T47D (cell line): ENCODE data around the gene AHCYL1.

Source experiments
- DNase-seq, 2 experiments: peaks; one replicate each; pipeline versions ENCODE4 v3.0.0 to v3.0.0-alpha.2; 2011 to 2012; ENCODE audit warnings: low read depth in 1 of 2, low spot score in 1 of 2
- JUND ChIP-seq: IDR thresholded peaks from 2 replicates; pipeline ENCODE4 v1.6.1; 2012; ENCODE audit warnings: low read depth
- in situ Hi-C: cut with HindIII; loops from 2 replicates; pipeline ENCODE4 v1.10.0; 2016; ENCODE audit warnings: low sequenced_read_pairs, low pct_unique_long_range_greater_than_20kb

The AHCYL1 gene

DNA sequence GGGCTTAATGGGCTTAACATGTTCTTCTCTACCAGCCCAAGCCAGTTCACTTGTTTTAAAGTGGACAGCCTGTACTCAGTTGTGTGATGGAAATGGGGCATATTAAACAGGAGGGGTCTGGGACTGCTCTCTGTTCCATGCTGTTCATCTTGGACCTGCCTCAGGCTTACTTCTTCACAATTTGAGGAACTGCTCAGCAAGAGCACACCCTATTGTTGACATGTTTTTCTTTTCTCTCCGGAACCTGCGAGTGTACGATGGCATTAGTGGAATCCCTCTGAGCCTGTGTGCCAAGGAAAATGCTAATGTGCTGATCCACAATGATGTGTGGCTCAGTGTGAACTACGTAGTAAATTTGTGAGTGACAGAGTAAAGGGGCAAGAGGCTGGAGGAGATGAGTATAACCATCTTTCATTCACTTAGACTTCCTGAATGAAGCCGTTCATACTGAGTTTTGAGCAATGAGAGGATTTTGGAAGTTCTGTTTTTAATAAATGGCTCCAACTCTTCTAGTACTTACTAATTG lies 6.9 kb downstream of the AHCYL1 start:
- in situ Hi-C loops: no loop called here
- DNase-seq: no peak
- TF ChIP-seq JUND: no peak

DNA sequence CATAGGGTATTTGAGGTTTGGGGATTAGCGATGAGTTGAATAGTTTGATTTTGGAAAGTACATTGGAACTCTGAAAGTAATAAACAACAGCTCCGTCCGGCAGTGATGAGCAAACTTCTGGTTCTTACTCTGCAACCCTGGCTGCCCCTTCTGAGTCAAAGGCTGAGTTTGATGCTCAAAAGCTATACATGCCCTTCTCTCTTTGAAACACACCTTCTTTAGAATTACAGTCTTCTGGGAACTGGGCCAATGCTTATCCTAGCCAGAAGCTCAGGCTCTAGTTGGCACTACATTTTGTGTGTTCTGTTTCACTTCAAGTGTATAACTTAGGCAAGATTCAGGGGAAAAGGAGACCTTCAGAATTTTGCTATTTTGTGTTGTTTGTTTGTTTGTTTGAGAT lies 9.3 kb downstream of the AHCYL1 start:
- no peak for DNase-seq
- TF ChIP-seq JUND: no peak
- in situ Hi-C loops: no loop called here

DNA sequence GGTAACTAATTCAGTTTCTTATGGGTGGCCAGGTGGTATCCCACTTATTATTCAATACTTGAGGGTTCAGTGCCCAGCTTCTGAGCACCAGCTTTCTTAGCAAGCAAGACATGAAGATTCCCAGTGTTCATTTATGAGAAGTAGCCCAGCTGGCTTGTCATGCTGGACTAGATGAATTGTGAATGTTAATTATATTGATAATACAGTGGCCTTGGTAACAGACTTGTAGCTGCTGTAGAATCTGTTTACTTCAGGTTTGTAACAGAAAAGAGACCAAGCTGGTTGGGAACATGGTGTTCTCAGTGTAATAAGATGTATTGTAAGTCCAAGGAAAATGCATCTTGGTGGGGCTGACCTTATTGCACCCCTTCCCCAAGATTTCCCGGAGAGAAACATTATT lies 10.1 kb downstream of the AHCYL1 start:
- in situ Hi-C loops: no loop called here
- no peak for TF ChIP-seq JUND
- DNase-seq: no peak

DNA sequence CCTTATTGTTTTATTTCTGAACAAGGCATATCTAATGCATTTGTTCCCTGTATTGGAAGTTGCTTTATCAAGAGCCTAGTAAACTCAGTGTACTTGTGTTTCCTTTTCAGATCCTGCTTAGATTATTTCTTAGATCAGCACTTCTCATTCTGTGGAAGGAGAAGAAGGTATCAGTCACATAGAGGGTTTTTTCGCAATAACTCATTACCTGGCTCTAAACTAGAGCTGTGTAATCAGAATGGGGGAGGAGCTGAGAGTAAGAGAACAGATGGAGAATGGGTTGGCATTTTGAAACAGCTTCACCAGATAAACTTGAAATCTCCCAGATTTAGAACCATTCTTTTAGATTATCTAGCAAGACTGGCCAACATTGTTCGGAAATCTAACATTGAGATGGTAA lies 11.0 kb downstream of the AHCYL1 start:
- TF ChIP-seq JUND: no peak
- in situ Hi-C loops: no loop called here
- DNase-seq: no peak

DNA sequence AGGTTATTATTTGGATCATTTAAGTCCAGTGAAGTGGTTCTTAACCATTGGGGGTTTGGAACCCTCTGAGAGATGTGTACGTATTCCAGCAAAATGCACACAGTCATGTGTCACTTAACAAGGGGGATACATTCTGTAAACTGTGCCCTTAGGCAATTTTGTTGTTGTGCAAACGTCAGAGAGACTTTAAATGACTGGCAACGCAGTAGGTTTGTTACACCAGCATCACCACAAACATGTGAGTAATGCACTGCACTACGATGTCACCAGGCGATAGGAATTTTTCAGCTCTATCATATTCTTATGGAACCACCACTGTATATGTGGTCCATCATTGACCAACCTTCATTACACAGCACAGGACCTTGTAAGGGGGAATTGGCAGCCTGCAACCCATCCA lies 11.9 kb downstream of the AHCYL1 start:
- in situ Hi-C loops: no loop called here
- TF ChIP-seq JUND: no peak
- DNase-seq: no peak

DNA sequence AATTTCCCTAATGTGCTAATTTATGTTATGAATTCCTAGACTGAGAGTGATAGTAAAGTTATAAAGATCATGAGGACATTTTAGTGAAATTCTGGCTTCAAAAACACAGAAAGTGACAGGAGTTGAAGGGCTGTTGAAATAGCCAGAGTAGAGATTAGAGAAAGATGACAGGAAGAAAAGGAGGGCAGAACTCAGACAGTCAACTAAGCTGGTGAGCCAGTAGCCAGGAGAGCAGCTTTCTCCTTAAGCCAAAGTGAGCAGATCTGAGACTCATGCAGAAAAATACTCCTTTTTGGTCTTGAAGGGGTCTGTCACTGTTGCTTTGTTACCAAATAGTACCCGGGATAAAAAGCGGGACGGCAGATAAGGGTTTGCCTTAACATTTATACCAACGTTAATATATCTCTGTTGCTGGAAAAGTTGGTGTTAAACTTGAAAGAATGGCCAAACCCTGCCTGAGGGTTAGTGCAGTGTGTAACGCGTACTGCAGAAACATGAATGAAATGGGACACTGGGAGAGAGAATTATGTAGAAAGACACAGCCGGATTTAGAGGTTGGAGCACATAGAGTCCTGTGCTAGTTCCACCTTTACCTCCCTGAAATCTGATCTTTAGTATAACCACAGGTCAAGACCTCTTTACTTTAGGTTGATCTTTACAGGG lies 12.8 kb downstream of the AHCYL1 start:
- no peak for TF ChIP-seq JUND
- in situ Hi-C loops: no loop called here
- DNase-seq: no peak

DNA sequence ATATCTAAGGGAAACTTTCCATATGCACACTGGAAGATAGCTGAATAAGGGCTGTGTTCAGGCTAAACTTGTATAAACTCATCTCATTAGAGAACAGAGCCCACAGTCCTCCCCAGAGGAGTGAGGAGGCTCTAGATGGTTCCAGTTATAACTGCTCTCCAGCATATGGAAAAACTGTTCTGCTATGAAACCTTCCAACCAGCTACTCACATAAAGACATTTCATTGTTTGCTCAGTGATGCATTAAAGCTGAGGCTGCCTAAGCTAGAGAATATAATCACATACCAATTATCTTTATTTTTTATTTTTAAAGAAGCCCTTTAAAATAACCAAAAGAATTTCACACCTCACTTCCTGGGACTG lies 13.3 kb downstream of the AHCYL1 start:
- in situ Hi-C loops: no loop called here
- no peak for TF ChIP-seq JUND
- DNase-seq: no peak

DNA sequence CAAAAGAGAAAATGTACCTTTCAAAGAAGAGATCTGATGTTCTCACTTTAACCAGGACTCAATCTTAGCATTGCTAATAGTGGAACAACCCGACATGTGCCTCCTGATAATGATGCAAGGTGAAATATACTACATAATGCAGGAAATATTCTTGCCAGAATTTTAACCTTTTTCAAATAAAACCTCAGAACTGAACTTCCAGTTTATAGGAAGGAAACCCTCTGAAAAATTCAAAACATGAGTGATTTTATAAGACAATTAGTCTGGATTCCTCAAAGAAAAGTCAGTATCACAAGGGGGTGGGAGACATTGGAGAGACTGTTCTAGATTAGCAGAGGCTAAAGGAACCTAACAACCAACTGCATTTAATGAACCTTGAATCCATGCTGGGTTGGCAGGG lies 18.1 kb downstream of the AHCYL1 start:
- in situ Hi-C loops: no loop called here
- DNase-seq: no peak
- TF ChIP-seq JUND: no peak

DNA sequence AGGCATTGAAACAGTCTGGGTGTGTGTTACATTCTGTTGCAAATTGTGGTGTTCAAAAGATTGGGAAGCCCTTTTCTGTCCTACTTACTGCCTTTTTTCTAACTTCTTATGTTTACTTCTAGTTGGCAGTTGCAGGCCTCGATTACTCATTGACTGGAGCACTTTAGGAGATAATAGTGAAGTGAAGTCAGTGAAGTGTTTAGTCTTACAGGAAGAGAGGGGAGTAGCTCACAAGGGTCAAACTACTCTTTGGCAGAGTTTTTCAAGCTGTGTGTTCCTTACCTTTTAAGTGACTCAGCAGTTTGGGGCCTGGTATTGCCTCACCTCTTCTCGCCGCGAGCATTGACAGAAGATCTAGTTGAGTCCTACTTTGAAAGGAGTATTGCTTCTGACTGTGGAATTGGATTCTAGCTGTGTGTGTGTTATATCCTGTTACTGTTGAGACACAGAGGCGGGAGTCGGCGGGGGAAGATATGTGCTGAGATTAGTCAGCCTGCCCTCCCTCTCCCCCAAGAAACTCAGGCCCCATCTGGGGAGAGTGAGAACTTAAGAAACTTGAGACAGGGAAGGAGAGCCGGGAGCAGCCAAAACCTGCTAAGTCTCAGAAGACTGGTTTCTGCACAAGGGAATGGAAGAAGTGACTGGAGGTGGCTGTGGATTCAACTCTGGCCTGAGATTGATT lies 19.3 kb downstream of the AHCYL1 start:
- no peak for TF ChIP-seq JUND
- in situ Hi-C loops: no loop called here

DNA sequence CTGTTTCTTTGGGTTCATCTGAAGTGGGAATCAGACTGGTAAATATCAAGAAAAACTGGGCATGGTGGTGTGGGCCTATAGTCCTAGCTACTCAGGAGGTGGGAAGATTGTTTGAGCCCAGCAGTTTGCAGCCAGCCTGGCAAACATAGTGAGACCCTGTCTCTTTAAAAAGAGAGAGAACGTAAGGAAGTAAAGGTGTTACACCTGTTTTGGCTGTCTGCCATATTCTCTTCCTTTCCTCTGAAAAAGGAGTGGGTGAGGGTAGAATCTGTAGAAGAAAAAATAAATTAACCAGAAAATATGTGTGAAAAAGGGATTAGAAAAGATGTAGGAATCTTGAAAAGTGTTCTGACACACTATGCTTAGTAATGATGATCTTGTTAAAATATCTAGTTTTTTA lies 20.0 kb downstream of the AHCYL1 start:
- DNase-seq: peak in 1 of 2 experiments; percentile 30
- TF ChIP-seq JUND: no peak
- in situ Hi-C loops: no loop called here

More for the DNA sequence above, 19.3 kb downstream of the AHCYL1 start:
- DNase-seq: peak in 1 of 2 experiments; percentile 83

DNA sequence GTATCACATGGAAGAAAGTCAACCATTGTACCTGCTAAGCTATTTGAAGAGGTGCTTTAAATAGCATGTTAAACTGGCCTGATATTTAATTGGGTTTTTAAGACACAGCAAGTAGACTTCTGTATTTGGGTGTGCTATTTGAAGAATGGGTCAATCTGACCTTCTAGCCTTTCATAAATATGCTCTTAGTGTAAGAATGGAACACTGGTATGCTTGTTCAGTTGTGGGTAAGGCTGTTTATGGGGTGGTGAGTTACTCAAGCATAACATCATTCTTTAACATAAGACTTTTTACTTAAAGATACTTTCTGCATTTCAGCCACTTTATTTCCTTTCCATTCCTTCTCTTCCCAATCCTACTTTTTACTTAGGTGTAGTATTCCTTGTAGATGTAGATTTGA lies 21.4 kb downstream of the AHCYL1 start:
- peak in 1 of 2 experiments; percentile 32 for DNase-seq
- no peak for TF ChIP-seq JUND
- in situ Hi-C loops: no loop called here

DNA sequence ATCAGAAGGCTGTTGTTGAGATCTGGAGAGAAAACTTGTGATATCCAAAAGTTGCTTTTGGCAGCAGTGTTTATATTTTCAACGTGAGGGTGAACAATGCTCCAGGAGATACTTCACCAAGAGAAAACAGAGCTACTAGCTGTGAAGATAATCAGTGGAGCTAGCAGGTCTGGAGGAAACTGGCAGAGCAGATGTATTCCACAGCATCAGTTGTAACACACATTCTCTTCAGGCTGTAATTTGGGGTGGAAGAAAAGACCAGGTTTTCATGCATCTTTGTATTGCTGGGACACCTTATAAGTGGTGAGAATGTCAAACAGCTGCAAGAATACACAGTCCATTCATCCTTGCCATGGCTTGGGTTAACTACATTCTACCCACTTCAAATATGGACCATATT lies 22.0 kb downstream of the AHCYL1 start:
- no peak for TF ChIP-seq JUND
- in situ Hi-C loops: no loop called here
- DNase-seq: no peak

DNA sequence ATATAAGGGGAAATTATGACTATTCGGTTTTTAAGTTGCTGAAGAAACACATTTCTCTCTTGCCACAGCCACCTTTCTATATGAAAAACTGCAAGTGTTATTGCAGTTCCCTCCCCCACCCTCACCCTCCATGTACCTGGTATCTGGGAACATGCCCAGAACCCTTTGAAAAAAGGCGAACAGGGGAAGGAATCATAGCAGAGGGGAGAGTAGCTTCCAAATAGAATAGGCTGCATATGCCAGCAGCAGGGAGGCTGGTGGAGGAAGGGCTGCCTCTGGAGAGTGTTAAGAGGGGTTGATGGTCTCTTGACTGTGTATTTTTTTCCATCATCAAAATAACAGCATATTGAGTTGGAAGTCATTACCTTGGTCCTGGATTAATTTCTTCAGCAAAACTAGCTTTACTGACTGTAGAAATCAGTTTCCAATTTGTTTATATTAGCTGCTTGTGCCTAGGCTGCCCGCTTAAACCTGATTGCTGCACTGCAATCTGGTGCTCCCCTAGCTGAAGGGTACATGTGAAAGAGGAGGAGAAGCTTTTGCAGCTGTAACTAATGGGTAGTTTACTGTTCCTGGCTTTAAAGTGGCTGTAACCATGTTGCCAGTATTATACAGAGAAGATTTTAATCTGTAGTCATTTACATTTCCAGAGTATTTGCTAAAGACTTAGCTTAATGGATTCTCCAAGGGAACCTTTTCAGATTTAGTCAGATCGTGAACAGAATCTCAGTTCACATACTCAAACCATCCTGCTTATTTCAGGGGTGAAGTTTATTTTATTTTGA lies 22.7 kb downstream of the AHCYL1 start:
- TF ChIP-seq JUND: no peak
- no peak for DNase-seq
- in situ Hi-C loops: no loop called here
